Fibroblast of villous mesenchyme (primary cell): ENCODE data around the gene SLC26A5. TPM values are rescaled to one million over a fixed set of nuclear protein-coding genes. Genes with fewer than 3 reads are reported as not detected.
A peak's percentile ranks its signal among the peaks of the same experiment; 100 is the strongest.
"Not testable (repeated sequence)": the region's sequence is repeated elsewhere in the genome, so short reads cannot be mapped to it uniquely, and the experiment has no call there.

Experiments
- DNase-seq: peaks from one replicate; pipeline ENCODE4 v3.0.0-alpha.2; 2010; ENCODE audit warnings: low read depth
- H3K4me3 ChIP-seq: 2 replicates; pipeline ENCODE4 v1.5.1; 2011; ENCODE audit warnings: low read depth, mild to moderate bottlenecking, low read length
- total RNA-seq: library from RNA; depleted of rRNA; stranded (reverse); fragments of >200 nt; gene quantifications from 2 replicates; pipeline ENCODE4 v1.2.3, GENCODE V29; 2012
- TF ChIP-seq, protein P1 (sequence below): IDR thresholded peaks from 2 replicates; pipeline ENCODE4 v1.5.1; 2012; ENCODE audit warnings: low read depth, mild to moderate bottlenecking, low read length; ENCODE audit not compliant: insufficient read depth

The SLC26A5 gene, protein sequence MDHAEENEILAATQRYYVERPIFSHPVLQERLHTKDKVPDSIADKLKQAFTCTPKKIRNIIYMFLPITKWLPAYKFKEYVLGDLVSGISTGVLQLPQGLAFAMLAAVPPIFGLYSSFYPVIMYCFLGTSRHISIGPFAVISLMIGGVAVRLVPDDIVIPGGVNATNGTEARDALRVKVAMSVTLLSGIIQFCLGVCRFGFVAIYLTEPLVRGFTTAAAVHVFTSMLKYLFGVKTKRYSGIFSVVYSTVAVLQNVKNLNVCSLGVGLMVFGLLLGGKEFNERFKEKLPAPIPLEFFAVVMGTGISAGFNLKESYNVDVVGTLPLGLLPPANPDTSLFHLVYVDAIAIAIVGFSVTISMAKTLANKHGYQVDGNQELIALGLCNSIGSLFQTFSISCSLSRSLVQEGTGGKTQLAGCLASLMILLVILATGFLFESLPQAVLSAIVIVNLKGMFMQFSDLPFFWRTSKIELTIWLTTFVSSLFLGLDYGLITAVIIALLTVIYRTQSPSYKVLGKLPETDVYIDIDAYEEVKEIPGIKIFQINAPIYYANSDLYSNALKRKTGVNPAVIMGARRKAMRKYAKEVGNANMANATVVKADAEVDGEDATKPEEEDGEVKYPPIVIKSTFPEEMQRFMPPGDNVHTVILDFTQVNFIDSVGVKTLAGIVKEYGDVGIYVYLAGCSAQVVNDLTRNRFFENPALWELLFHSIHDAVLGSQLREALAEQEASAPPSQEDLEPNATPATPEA
- total RNA-seq, result not detected in 2 replicates

DNA sequence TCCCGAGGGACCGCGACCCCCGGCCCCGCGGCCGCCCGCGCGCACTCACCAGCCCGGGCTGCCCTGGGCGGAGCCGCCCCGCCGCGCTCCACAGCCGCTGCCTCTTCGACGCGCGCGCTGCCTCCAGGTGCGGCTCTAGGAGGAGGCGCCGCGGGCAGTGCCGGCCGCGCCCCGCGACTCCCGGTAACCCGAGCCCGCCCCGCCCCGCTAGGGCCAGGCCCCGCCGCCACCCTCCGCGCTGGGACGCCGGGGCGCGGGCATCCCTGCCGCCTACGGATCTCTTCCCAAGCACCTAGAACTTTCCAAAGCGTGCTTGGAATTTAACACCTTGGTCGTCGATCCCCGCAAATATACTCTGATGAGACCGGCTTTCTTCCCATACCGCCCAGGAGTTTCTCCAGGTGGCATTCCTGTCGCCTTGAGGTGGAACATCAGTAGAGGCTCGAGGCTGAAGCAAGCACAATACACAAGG, at the start of gene SLC26A5:
TSS of gene SLC26A5 (minus strand) at position 159 of the 472 bp plus-strand sequence. CDS start 24,693 bp downstream, outside the sequence.
- TF ChIP-seq, protein P1, sequence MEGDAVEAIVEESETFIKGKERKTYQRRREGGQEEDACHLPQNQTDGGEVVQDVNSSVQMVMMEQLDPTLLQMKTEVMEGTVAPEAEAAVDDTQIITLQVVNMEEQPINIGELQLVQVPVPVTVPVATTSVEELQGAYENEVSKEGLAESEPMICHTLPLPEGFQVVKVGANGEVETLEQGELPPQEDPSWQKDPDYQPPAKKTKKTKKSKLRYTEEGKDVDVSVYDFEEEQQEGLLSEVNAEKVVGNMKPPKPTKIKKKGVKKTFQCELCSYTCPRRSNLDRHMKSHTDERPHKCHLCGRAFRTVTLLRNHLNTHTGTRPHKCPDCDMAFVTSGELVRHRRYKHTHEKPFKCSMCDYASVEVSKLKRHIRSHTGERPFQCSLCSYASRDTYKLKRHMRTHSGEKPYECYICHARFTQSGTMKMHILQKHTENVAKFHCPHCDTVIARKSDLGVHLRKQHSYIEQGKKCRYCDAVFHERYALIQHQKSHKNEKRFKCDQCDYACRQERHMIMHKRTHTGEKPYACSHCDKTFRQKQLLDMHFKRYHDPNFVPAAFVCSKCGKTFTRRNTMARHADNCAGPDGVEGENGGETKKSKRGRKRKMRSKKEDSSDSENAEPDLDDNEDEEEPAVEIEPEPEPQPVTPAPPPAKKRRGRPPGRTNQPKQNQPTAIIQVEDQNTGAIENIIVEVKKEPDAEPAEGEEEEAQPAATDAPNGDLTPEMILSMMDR, result no peak
- peak within 1 kb of the TSS; percentile 40 for H3K4me3 ChIP-seq
- DNase-seq, result no peak

DNA sequence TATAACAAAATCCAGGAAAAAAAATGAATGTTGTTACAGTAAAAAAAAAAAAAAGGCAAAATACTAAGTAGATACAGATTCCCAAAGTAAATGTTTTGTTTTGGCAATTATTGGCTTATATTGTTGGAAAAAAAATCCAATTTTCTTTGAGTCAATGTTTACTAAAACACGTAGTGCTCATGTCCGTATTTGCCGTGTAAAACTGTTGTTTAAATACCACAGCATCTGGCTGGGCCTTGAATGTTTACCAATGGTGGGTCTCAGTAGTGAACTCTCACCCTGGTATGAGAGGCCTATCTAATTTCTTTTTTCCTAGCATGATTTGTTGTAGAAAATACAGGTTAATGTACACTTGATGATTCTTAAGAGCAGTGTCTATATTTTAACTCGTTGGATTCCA, 41.4 kb upstream of the SLC26A5 start:
- TF ChIP-seq, protein P1, result no peak
- no peak for DNase-seq
- H3K4me3 ChIP-seq, result no peak overlapping the region

DNA sequence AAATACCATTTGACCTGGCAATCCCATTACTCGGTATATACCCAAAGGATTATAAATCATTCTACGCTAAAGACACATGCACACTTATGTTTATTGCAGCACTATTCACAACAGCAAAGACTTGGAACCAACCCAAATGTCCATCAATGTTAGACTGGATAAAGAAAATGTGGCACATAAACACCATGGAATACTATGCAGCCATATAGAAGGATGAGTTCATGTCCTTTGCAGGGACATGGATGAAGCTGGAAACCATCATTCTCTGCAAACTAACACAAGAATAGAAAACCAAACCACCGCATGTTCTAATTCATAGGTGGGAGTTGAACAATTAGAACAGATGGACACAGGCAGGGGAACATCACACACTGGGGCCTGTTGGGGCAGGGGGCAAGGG, 40.9 kb upstream of the SLC26A5 start:
- H3K4me3 ChIP-seq, DNase-seq: not testable (repeated sequence)

DNA sequence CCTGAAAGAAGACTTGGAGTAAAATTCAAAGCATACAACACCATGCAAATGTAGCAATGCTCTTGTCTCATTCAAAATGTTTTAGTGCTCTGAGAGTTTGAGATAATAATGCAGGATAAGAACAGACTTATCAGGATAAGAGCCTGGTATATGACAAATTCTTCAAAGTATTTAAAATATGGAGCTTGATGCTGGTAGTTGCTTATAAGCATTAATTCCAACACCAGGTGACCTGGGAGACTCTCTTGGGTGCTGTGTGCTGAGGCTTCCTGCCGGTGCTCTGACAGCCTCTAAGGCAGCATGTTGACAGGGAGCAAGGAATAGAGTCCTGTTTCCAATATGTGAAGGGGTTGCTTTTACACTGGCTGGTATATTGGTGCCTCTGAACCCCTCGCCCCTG, 34.8 kb upstream of the SLC26A5 start:
- TF ChIP-seq, protein P1, result no peak
- DNase-seq, result no peak
- no peak overlapping the region for H3K4me3 ChIP-seq

DNA sequence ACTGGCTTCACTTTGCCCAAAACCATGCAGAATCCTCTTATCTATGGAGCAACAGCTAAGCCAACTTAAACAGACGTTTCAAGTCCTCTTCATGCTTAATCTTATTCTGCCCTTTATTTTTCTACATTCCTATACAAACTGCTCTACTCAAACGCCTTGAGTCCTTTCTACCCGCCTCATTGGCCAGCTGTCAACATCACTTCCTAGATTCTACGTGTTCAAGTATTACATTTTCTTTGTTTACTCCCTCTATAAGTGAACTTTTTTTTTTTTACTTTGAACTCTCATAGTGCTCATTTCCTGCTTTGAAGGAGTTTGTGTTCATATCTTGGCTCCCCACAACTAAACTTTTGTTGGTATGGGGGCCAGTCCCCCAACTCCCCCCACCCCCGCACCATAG, 28.9 kb upstream of the SLC26A5 start:
- TF ChIP-seq, protein P1, result no peak
- no peak overlapping the region for H3K4me3 ChIP-seq
- DNase-seq, result no peak

DNA sequence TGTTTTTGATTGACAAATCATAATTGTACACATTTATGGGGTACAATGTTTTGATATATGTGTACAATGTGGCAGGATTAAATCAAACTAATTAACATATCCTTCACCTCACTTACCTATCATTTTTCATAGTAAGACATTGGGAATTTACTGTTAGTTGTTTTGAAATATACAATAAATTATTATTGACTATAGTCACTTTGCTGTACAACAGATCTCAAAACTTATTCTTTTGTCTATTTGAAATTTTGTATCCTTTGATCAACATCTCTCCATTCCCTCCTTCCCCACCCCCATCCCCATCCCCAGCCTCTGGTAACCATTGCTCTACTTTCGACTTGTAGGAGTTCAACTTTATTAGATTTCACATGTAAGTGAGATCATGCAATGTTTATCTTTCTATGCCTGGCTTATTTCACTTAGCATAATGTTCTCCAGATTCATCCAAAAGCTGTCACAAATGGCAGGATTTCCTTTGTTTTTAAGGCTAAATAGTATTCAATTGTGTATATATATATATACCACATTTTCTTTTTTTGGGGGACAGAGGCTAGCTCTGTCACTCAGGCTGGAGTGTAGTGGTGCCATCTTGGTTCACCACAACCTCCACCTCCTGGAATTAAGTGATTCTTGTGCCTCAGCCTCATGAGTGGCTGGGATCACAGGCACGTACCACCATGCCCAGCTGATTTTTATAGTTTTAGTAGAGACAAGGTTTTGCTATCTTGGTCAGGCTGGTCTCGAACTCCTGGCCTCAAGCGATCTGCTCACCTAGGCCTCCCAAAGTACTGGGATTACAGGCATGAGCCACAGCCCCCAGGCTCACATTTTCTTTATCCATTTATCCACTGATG, 23.3 kb upstream of the SLC26A5 start:
- H3K4me3 ChIP-seq, result no peak overlapping the region
- DNase-seq, result no peak
- TF ChIP-seq, protein P1, result no peak

DNA sequence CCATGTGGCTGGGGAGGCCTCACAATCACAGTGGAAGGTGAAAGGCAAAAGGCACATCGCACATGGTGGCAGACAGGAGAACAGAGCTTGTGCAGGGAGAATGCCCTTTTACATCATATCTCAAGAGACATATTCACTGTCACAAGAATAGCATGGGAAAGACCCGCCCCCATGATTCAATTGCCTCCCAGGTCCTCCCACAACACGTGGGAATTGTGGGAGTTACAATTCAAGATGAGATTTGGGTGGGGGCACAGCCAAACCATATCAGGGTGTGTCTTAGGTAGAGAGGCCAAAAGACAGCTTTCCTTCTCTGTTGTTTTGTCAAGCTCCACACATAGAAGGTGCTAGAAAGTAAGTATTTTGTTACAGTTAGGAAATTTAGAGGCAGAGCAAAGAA, 20.8 kb upstream of the SLC26A5 start:
- TF ChIP-seq, protein P1, result no peak
- no peak overlapping the region for H3K4me3 ChIP-seq
- no peak for DNase-seq
